Fibroblast of skin of left biceps (primary cell): ENCODE results near the gene GSDMA.
"Not testable (repeated sequence)": the region's sequence is repeated elsewhere in the genome, so short reads cannot be mapped to it uniquely, and the experiment has no call there.

ENCODE experiments used
- DNase-seq, 2 experiments: peaks; one replicate each; pipeline ENCODE4 v3.0.0-alpha.2; 2013; ENCODE audit warnings: low read depth in 2 of 2

Gene GSDMA

DNA sequence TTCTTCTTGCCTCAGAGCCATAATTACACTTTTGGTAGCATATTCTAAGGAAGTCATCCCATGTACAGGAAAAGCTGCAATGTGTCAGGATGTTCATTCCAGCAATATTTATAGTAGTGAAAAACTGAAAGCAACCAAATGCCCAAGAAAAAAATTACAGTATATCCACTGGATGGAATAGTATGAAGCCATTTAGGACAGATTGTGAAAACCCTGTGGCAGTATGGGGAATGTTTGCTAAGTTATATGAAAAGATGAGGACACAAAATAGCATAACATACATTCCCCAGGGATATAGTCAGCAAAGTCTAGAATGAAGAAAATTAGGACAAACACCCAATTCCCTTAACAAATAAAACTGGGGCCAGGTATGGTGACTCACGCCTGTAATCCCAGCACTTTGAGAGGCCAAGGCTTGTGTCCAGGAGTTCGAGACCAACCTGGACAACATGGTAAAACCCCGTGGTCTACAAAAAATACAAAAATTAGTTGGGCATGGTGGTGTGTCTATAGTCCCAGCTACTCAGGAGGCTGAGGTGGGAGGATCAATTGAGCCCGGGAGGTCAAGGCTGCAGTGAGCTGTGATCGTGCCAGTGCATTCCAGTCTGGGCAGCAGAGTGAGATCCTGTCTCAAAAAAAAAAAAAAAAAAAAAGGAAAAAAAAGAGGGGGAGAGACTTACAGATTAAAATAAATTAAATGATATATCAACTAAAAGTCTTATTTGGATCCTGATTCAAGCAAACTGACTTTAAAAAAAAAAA lies 33.0 kb upstream of the GSDMA start:
- peak; percentile 61 to 71 for DNase-seq

DNA sequence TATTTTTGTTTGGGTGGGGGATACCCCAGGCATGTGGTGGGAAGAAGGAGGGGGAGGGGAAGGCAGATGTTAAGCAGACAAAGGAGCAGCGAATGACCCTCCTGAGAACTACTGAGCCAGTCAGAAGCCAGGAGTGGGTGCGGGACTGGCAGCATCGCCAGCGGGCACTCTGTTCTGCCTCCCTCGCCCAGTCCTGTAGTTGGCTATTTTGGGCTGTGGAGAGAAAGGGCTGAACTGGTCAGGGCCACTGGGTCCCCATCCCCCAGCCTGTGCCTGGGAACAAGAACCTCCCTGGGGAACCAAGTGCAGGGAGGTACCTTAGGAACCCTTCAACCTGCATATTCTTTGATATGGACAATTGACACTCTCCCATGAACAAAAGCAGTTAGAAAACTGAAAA lies 28.9 kb upstream of the GSDMA start:
- no peak for DNase-seq

DNA sequence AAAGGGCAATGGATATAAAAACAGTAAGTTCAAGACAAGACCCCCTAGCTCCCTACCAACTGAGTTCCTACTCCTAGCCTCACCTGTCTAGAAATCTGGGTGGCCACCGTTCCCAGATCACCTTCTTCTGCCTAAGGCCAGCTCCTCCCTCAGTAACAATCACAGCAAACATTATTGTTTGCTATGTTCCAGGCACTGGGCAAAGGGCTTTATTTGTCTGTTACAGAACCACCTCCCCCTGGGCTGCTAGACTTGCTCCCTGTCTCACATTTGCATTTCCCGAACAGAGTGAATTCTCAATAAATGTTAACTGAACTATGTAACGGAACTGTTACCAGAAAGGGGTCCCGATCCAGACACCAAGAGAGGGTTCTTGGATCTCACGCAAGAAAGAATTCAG lies 28.5 kb upstream of the GSDMA start:
- DNase-seq: no peak

DNA sequence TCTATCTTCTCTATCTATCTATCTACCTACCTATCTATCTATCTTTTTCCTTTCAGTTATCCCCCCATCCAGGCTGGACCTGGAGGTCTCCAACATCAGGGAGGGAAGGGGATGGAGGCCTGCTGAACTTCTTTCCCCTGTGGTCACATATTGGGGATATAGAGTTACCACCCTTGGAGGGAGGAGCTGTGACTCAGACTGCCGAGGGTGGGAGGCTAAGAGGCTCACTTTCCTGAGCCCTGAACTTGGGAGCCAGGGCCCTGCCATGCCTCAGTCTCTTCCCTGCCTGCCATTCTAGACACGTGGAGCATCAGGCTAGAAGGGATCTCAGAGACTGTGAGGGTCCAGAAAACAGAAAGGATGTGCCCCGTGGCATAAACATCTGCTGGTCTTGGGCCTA lies 26.9 kb upstream of the GSDMA start:
- DNase-seq: no peak

- DNase-seq: no peak
These were observed 25.4 kb upstream of the GSDMA start for GRCh38 chr17:39937447-39937846.

DNA sequence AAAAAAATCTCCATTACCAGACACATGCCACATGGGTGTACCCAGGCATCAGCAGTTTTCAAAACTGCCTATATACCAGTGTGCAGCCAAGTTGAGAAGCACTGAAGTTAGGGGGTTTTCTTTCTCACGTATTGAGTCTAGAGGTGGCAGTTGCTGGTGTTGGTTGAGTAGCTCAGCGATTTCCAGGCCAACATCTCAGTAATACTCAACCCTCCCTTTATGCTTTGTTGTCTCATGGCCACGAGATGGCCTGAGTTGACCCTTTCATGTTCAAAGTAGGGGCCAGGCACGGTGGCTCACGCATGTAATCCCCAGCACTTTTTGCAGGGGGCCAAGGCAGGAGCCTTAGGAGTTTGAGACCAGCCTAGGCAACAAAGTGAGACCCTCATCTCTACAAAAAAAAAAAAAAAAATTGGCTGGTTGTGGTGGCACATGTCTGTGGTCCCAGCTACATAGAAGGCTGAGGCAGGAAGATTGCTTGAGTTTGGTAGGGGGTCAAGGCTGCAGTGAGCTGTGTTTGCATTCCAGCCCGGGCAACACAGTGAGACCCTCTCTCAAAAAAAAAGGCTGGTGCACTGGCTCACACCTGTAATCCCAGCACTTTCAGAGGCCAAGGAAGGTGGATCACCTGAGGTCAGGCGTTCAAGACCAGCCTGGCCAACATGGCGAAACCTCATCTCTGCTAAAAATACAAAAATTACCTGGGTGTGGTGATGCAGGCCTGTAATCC lies 24.5 kb upstream of the GSDMA start:
- no peak for DNase-seq

DNA sequence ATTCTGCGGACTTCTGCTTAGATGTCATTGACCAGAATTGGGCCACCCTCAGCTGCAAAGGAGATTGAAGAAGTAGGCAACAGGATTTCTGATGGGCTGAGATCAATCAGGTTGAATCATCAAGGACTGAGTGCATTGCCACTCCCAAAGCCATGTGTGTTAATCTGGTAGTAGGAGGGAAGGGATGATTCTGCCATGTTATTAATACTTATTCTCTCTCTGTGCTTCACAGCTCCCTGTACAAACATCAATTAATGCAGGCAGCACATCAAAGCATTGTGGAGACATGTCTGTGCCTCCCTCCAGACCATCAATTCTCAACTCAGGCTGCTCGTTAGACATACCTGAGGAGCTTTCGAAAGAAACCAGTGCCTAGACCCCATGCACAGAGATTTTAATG lies 23.7 kb upstream of the GSDMA start:
- no peak for DNase-seq

GRCh38 chr17:39939588-39940419 lies 23.0 kb upstream of the GSDMA start:
- DNase-seq: peak; percentile 56 to 59

- no peak for DNase-seq
These were observed 19.0 kb upstream of the GSDMA start for GRCh38 chr17:39943702-39944392.

- no peak for DNase-seq
These were observed 18.5 kb upstream of the GSDMA start for GRCh38 chr17:39944393-39944711.

GRCh38 chr17:39946551-39947330 lies 16.1 kb upstream of the GSDMA start:
- DNase-seq: no peak

GRCh38 chr17:39948489-39948828 lies 14.3 kb upstream of the GSDMA start:
- not testable (repeated sequence) for DNase-seq

GRCh38 chr17:39949028-39949427 lies 13.8 kb upstream of the GSDMA start:
- DNase-seq: no peak

- no peak for DNase-seq
These were observed 11.9 kb upstream of the GSDMA start for GRCh38 chr17:39950871-39951348.

GRCh38 chr17:39951924-39952679 lies 10.7 kb upstream of the GSDMA start:
- DNase-seq: no peak

GRCh38 chr17:39952680-39953470 lies 9.9 kb upstream of the GSDMA start:
- DNase-seq: peak; percentile 73 to 79

DNA sequence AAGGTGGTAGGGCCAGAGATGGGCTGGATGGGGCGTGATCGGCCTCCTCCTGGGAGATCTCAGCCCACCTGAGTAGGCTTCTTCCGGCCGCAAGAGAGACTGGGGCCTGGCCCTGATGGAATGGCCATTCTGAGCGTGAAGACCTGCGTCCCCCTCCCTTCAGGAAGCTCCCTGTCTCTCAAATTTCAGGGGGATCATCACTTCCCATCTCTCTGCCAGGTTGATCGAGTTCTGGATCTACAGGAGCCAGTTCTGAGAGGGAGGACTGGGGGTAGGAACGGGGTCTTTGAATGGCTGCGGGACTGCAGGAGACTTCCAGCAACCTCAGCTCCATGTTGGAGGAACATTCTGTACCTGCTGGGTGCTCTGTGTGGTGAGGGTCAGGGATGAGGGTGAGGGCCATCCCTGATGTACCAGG lies 9.3 kb upstream of the GSDMA start:
- DNase-seq: no peak

GRCh38 chr17:39954876-39955275 lies 7.9 kb upstream of the GSDMA start:
- DNase-seq: no peak

DNA sequence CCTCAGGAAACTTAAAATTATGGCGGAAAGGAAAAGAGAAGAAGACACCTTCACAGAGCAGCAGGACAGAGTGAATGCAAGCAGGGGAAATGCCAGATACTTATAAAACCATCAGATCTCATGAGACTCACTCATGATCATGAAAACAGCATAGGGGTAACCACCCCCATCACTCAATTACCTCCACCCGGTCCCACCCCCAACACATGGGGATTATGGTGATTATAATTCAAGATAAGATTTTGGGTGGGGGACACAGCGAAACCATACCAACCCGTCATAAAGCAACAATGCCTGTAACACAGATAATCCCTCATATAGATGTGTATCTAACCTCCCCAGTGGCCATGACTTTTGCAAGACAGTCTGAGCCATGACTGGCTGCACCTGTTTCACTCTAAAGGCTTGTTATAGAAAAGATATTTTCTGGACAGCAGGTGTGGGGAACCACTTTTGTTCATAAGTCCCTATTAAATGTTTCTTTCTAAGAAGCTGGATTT lies 7.0 kb upstream of the GSDMA start:
- no peak for DNase-seq
